Progenitor cell of endocrine pancreas (in vitro differentiated cells): Measurements from ENCODE around the gene ABLIM3. TPM values are rescaled to one million over a fixed set of nuclear protein-coding genes. Genes with fewer than 3 reads are reported as not detected.

Experiments
- DNase-seq: peaks from one replicate; pipeline ENCODE4 v3.0.0; 2021; ENCODE audit warnings: low spot score; ENCODE audit not compliant: unreplicated experiment
- H3K27ac Mint-ChIP-seq: 2 replicates; pipeline ENCODE4 v1.8.0; 2021; ENCODE audit warnings: mild to moderate bottlenecking, moderate library complexity, mixed read lengths
- H3K27me3 Mint-ChIP-seq: 2 replicates; pipeline ENCODE4 v1.8.0; 2021; ENCODE audit warnings: mixed read lengths
- H3K36me3 Mint-ChIP-seq: 2 replicates; pipeline ENCODE4 v1.8.0; 2022; ENCODE audit warnings: mixed read lengths; ENCODE audit not compliant: insufficient read depth
- H3K4me1 Mint-ChIP-seq: 2 replicates; pipeline ENCODE4 v1.8.0; 2021; ENCODE audit warnings: low read depth, mixed read lengths
- H3K4me3 Mint-ChIP-seq: 2 replicates; pipeline ENCODE4 v1.8.0; 2021; ENCODE audit warnings: low read depth, mild to moderate bottlenecking, moderate library complexity, mixed read lengths
- H3K9me3 Mint-ChIP-seq: 2 replicates; pipeline ENCODE4 v1.8.0; 2021; ENCODE audit warnings: low read depth, mixed read lengths
- total RNA-seq: library from RNA; stranded (reverse); gene quantifications from 2 replicates; pipeline ENCODE4 v1.2.1, GENCODE V29; 2021
- TF ChIP-seq, protein P1 (sequence below): fragments of 200-600 bp; sonication (generic); IDR thresholded peaks from one replicate; pipeline ENCODE4 v1.5.0; 2021; ENCODE audit warnings: antibody characterized with exemption, mild to moderate bottlenecking; ENCODE audit not compliant: unreplicated experiment

The ABLIM3 gene
- total RNA-seq, 1 donor from 2014 or later: 0.48 TPM

- Mint-ChIP-seq H3K9me3 (peaks cover 9% of the 10 kb centered on the region), H3K36me3 (no peaks in the 10 kb centered on the region), H3K27me3 (peaks cover 50% of the 10 kb centered on the region), H3K27ac (no peak overlapping the region), H3K4me1 (no peaks in the 10 kb centered on the region), H3K4me3 (no peak overlapping the region)
- peak; percentile 54 for DNase-seq
- TF ChIP-seq, protein P1, sequence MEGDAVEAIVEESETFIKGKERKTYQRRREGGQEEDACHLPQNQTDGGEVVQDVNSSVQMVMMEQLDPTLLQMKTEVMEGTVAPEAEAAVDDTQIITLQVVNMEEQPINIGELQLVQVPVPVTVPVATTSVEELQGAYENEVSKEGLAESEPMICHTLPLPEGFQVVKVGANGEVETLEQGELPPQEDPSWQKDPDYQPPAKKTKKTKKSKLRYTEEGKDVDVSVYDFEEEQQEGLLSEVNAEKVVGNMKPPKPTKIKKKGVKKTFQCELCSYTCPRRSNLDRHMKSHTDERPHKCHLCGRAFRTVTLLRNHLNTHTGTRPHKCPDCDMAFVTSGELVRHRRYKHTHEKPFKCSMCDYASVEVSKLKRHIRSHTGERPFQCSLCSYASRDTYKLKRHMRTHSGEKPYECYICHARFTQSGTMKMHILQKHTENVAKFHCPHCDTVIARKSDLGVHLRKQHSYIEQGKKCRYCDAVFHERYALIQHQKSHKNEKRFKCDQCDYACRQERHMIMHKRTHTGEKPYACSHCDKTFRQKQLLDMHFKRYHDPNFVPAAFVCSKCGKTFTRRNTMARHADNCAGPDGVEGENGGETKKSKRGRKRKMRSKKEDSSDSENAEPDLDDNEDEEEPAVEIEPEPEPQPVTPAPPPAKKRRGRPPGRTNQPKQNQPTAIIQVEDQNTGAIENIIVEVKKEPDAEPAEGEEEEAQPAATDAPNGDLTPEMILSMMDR: peak; percentile 83
Measured at GRCh38 chr5:149264439-149265067, 123.3 kb downstream of the ABLIM3 start.

- H3K4me1 Mint-ChIP-seq: no peaks in the 10 kb centered on the region
- H3K27ac Mint-ChIP-seq: no peak overlapping the region
- peaks cover 9% of the 10 kb centered on the region for H3K9me3 Mint-ChIP-seq
- no peaks in the 10 kb centered on the region for H3K36me3 Mint-ChIP-seq
- peaks cover 45% of the 10 kb centered on the region for H3K27me3 Mint-ChIP-seq
- no peak overlapping the region for H3K4me3 Mint-ChIP-seq
- TF ChIP-seq, protein P1: no peak
- no peak for DNase-seq
Measured at GRCh38 chr5:149265068-149265465, 123.8 kb downstream of the ABLIM3 start.

DNA sequence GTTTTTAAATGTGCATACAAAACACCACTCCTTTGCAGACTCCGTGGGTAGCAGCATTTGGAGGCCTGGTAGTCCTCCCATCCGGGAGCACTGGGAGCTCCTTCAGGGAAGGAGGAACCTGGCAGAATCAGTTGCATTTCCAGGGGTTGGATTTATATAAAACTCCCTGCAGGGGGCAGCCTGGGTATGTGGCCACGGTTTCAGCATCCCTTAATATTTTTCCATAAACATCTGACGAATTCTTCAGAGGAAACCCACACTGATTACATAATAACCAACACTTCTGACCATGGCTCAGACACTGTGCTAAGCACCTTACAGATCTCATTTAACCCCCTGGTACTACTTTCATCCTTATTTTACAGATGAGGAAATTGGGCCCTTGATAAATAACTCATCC, 124.3 kb downstream of the ABLIM3 start:
- Mint-ChIP-seq H3K27ac (no peak overlapping the region), H3K9me3 (peaks cover 9% of the 10 kb centered on the region), H3K36me3 (no peaks in the 10 kb centered on the region), H3K4me1 (no peaks in the 10 kb centered on the region), H3K4me3 (no peak overlapping the region), H3K27me3 (peaks cover 46% of the 10 kb centered on the region)
- no peak for DNase-seq
- TF ChIP-seq, protein P1: peak; percentile 31

DNA sequence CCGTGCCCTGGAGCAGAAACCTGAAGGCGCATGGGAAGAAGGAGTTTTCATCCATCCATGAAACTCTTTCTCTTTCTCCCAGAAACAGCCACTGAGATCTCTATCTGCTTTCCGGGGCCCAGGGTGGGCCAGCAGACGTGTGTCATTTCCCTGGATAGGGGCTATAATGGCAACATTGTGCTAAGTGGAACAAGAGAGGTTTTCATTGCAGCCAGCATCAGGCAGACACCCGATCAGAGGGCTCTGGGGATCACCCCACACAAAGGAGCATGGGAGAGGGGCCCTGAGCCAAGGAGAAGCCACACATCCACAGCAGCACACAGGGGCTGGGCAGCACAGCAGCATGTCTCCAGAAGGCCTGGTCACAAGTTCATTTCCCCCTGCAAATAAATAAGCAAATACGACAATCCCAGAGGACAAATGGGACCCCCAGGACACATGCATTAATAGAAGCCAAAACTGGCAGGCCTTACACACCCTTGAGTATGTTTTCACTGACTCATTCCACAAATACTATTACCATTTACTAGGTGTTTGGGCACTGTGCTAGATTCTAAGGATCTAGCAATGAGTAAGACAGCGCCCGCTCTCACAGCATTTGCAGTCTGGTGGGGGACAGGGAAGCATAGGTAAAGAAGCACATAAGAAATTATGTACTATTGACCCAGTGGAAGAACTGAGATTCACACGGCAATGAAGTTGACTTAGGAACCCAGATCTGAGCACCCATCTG, 126.1 kb downstream of the ABLIM3 start:
- Mint-ChIP-seq H3K27ac (no peak overlapping the region), H3K4me1 (peaks cover 5% of the 10 kb centered on the region), H3K36me3 (no peaks in the 10 kb centered on the region), H3K27me3 (peaks cover 42% of the 10 kb centered on the region), H3K4me3 (no peak overlapping the region), H3K9me3 (peaks cover 9% of the 10 kb centered on the region)
- TF ChIP-seq, protein P1: no peak
- no peak for DNase-seq

GRCh38 chr5:149268928-149269557, 127.8 kb downstream of the ABLIM3 start:
- H3K27me3 Mint-ChIP-seq: peaks cover 41% of the 10 kb centered on the region
- no peak overlapping the region for H3K4me3 Mint-ChIP-seq
- H3K27ac Mint-ChIP-seq: no peak overlapping the region
- H3K9me3 Mint-ChIP-seq: peaks cover 9% of the 10 kb centered on the region
- no peak for DNase-seq
- TF ChIP-seq, protein P1: peak; percentile 75
- no peaks in the 10 kb centered on the region for H3K36me3 Mint-ChIP-seq
- H3K4me1 Mint-ChIP-seq: peaks cover 16% of the 10 kb centered on the region
